Prostate gland (tissue), 2 donors: ENCODE measurements around the gene VIPAS39.

ENCODE experiments used
- POLR2A ChIP-seq: fragments of 450-650 bp; IDR thresholded peaks from one replicate; pipeline ENCODE4 v1.6.1; 2016; ENCODE audit warnings: antibody characterized with exemption, mild to moderate bottlenecking
- POLR2AphosphoS5 ChIP-seq: sonication (generic); formaldehyde crosslinking; IDR thresholded peaks from one replicate; pipeline ENCODE4 v1.6.1; 2017; ENCODE audit warnings: antibody characterized with exemption
- TF ChIP-seq, protein P1 (sequence below), 4 experiments: fragments of 200-600 bp in 2 of 4; fragments of 450-650 bp in 2 of 4; sonication (generic) in 2 of 4; IDR thresholded peaks; 1 replicate in 3 of 4; 2 replicates in 1 of 4; pipeline ENCODE4 v1.5.1; 2016 to 2019; ENCODE audit warnings: antibody characterized with exemption in 4 of 4, mild to moderate bottlenecking in 2 of 4, moderate library complexity in 2 of 4

- no peak for TF ChIP-seq POLR2AphosphoS5
- TF ChIP-seq, protein P1, sequence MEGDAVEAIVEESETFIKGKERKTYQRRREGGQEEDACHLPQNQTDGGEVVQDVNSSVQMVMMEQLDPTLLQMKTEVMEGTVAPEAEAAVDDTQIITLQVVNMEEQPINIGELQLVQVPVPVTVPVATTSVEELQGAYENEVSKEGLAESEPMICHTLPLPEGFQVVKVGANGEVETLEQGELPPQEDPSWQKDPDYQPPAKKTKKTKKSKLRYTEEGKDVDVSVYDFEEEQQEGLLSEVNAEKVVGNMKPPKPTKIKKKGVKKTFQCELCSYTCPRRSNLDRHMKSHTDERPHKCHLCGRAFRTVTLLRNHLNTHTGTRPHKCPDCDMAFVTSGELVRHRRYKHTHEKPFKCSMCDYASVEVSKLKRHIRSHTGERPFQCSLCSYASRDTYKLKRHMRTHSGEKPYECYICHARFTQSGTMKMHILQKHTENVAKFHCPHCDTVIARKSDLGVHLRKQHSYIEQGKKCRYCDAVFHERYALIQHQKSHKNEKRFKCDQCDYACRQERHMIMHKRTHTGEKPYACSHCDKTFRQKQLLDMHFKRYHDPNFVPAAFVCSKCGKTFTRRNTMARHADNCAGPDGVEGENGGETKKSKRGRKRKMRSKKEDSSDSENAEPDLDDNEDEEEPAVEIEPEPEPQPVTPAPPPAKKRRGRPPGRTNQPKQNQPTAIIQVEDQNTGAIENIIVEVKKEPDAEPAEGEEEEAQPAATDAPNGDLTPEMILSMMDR (IDR thresholded peaks at IDR 0.05) = no peak
- no peak for TF ChIP-seq POLR2A
These were observed 31.6 kb upstream of the VIPAS39 start for GRCh38 chr14:77489041-77489440.
